ENCODE results near the gene HCCS. TPM values are rescaled to one million over a fixed set of nuclear protein-coding genes. Genes with fewer than 3 reads are reported as not detected.

Gene HCCS
- total and polyA plus RNA-seq, 2 of the 8 experiments (the other 6 are each of a cell fraction or from before 2014, with no cell fraction given) = 11.9 to 29.9 TPM

DNA sequence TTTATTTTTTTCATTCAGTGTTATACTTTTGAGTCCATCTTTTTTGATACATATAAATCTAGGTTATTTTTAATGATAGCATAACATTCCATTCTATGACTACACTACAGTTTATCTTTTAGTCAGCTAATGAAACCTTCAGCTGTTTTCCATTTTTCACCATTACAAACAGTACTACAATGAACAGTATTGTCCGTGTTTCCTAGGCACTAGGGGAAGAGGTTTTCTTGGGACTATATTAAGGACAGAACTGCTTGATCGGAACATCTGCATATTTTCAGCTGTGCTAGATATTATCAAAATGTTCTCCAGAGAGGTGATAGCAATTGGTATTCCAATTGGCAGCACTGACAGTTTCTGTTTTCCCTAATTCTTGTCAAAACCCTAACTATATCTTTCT is 44.3 kb upstream of the HCCS start:
- H3K14ac ChIP-seq (ENCODE audit: insufficient read length) = no peak overlapping the region
- no peak for FAIRE-seq
- TF ChIP-seq, protein P1, sequence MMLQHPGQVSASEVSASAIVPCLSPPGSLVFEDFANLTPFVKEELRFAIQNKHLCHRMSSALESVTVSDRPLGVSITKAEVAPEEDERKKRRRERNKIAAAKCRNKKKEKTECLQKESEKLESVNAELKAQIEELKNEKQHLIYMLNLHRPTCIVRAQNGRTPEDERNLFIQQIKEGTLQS (IDR thresholded peaks at IDR 0.05; ENCODE audit: insufficient read depth, low read depth, low read length) = no peak
- TF ChIP-seq TEAD4 (IDR thresholded peaks at IDR 0.05; ENCODE audit: low read depth, low read length) (no peak), HDAC6 (IDR thresholded peaks at IDR 0.05; ENCODE audit: low read depth, low read length) (no peak), CREB1 (IDR thresholded peaks at IDR 0.05) (no peak), TCF12 (IDR thresholded peaks at IDR 0.05; ENCODE audit: low read depth, low read length) (no peak), SAP30 (IDR thresholded peaks at IDR 0.05; ENCODE audit: insufficient read depth, insufficient replicate concordance, low read length) (no peak), RNF2 (IDR thresholded peaks at IDR 0.05; ENCODE audit: borderline replicate concordance, low read depth, low read length, missing control alignments, poor library complexity, severe bottlenecking) (no peak), SIX5 (IDR thresholded peaks at IDR 0.05; ENCODE audit: low read depth, low read length) (no peak), BACH1 (IDR thresholded peaks at IDR 0.05; ENCODE audit: low read length) (no peak), CHD2 (IDR thresholded peaks at IDR 0.05; ENCODE audit: low read length) (no peak), CEBPB (IDR thresholded peaks at IDR 0.05; ENCODE audit: low read depth, low read length) (no peak), SUZ12 (IDR thresholded peaks at IDR 0.05; ENCODE audit: low read length) (no peak)
- TF ChIP-seq, protein P2, sequence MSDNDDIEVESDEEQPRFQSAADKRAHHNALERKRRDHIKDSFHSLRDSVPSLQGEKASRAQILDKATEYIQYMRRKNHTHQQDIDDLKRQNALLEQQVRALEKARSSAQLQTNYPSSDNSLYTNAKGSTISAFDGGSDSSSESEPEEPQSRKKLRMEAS (IDR thresholded peaks at IDR 0.05) = no peak
- TF ChIP-seq, protein P3, sequence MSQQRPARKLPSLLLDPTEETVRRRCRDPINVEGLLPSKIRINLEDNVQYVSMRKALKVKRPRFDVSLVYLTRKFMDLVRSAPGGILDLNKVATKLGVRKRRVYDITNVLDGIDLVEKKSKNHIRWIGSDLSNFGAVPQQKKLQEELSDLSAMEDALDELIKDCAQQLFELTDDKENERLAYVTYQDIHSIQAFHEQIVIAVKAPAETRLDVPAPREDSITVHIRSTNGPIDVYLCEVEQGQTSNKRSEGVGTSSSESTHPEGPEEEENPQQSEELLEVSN (IDR thresholded peaks at IDR 0.05) = no peak

More for the DNA sequence above, 44.3 kb upstream of the HCCS start:
- Histone ChIP-seq H3K4me2 (ENCODE audit: insufficient read depth in 1 of 2, low read depth in 2 of 2, low read length in 2 of 2) (no peak overlapping the region), H3K79me2 (ENCODE audit: control insufficient read depth in 1 of 2, insufficient read depth in 2 of 2, low read length in 2 of 2) (no peaks in the 10 kb centered on the region), H3K36me3 (ENCODE audit: control insufficient read depth in 2 of 4, insufficient read depth in 4 of 4, low read length in 3 of 4) (no peaks in the 10 kb centered on the region), H3K23ac (ENCODE audit: insufficient read length) (no peak overlapping the region), H3K27me3 (replicated peaks in 1 of 4; ENCODE audit: control insufficient read depth in 3 of 4, extremely low read depth in 1 of 4, insufficient read depth in 3 of 4, low read length in 3 of 4) (no peaks in the 10 kb centered on the region), H3K4me1 (replicated peaks in 1 of 4; ENCODE audit: control insufficient read depth in 3 of 4, insufficient read depth in 4 of 4, low read length in 3 of 4) (peaks cover 0 to 5% (median 0%) of the 10 kb centered on the region in 4 experiments; a peak in 2 of 7 replicates), H3K9ac (replicated peaks in 1 of 4; ENCODE audit: extremely low read depth in 1 of 4, low read depth in 3 of 4, low read length in 3 of 4) (no peak overlapping the region), H3K79me1 (ENCODE audit: low read depth, low read length) (no peaks in the 10 kb centered on the region), H4K8ac (ENCODE audit: extremely low read depth, insufficient read depth, low read length) (no peak overlapping the region), H3K56ac (replicated peaks; ENCODE audit: insufficient read length, low read depth, low read length) (no peak overlapping the region), H2BK120ac (replicated peaks; ENCODE audit: low read depth, low read length) (no peak overlapping the region), H3K4me3 (ENCODE audit: extremely low read depth in 1 of 4, insufficient read depth in 2 of 4, low read depth in 3 of 4, low read length in 4 of 4) (no peak overlapping the region), H2BK20ac (ENCODE audit: low read length) (no peak overlapping the region), H2BK15ac (ENCODE audit: low read length) (no peak overlapping the region), H3K18ac (ENCODE audit: extremely low read depth, low read length) (no peak overlapping the region), H4K20me1 (replicated peaks in 1 of 2; ENCODE audit: control insufficient read depth in 1 of 2, insufficient read depth in 2 of 2, low read length in 2 of 2) (no peaks in the 10 kb centered on the region), H4K91ac (replicated peaks; ENCODE audit: insufficient read length, low read length) (no peak overlapping the region), H3K9me3 (ENCODE audit: insufficient read depth in 2 of 2, low read depth in 1 of 2, low read length in 1 of 2) (no peaks in the 10 kb centered on the region), H3K23me2 (ENCODE audit: low read depth, low read length) (no peaks in the 10 kb centered on the region), H2BK12ac (ENCODE audit: low read depth, low read length) (no peak overlapping the region), H3K4ac (replicated peaks; ENCODE audit: insufficient read length, low read depth, low read length) (no peak overlapping the region), H2BK5ac (ENCODE audit: low read depth, low read length) (no peak overlapping the region), H4K5ac (ENCODE audit: insufficient read length, low read depth, low read length) (no peak overlapping the region), H2AK5ac (ENCODE audit: low read depth, low read length) (no peak overlapping the region), H2AFZ (ENCODE audit: low read length) (no peak overlapping the region), H3K27ac (ENCODE audit: low read depth, low read length) (no peak overlapping the region)
- no peak for DNase-seq (ENCODE audit: low read depth in 1 of 2, low spot score in 2 of 2)
- CTCF ChIA-PET (ENCODE audit: partially characterized antibody) = interaction anchor here (0.6 kb wide), 1 partner anchor 1751 kb away, joined by 3 read pairs; no protein-coding TSS in a partner anchor
- POLR2A ChIA-PET (ENCODE audit: partially characterized antibody) = no interaction called here
- 97% methylated on average over 2 of the region's 2 CpGs; no CpG with 5 or more reads in 1 of the 2 experiments for WGBS, 2 experiments (ENCODE audit: extremely low coverage in 1 of 2, insufficient coverage in 1 of 2, insufficient read length in 1 of 2, insufficient replicate concordance in 2 of 2, low coverage in 1 of 2, low lambda C conversion rate in 2 of 2, missing lambda C conversion rate in 1 of 2)

Measured in H1 (cell line).